Keratinocyte (primary cell): ENCODE measurements around the gene CCDC3. TPM values are rescaled to one million over a fixed set of nuclear protein-coding genes. Genes with fewer than 3 reads are reported as not detected.

Source experiments
- DNase-seq: peaks from one replicate; pipeline ENCODE4 v3.0.0-alpha.2; 2011; ENCODE audit warnings: low read depth, missing footprints, low spot score
- FAIRE-seq: peaks from 2 replicates; lab custom pipeline; 2011; peaks lifted over from hg19 to GRCh38; lab: Jason Lieb, UNC
- H2AFZ ChIP-seq: 2 replicates; pipeline ENCODE4 v1.6.0; 2012; ENCODE audit warnings: low read length, control low read depth, inconsistent platforms; ENCODE audit not compliant: control insufficient read depth
- H3K27ac ChIP-seq: 2 replicates; pipeline ENCODE4 v1.5.1; 2011; ENCODE audit warnings: low read length; ENCODE audit not compliant: control insufficient read depth, insufficient read depth
- H3K27me3 ChIP-seq: 3 replicates; pipeline ENCODE4 v1.6.0; 2011; ENCODE audit warnings: low read length; ENCODE audit not compliant: control insufficient read depth, insufficient read depth; ENCODE audit errors: extremely low read depth
- H3K36me3 ChIP-seq, 2 experiments: 2 replicates in 1 of 2; 3 replicates in 1 of 2; pipeline ENCODE4 v1.5.1; 2011; ENCODE audit warnings: low read length in 2 of 2, mild to moderate bottlenecking in 1 of 2; ENCODE audit not compliant: control insufficient read depth in 2 of 2, insufficient read depth in 2 of 2; ENCODE audit errors: extremely low read depth in 1 of 2
- H3K4me1 ChIP-seq: 3 replicates; pipeline ENCODE4 v1.5.1; 2011; ENCODE audit warnings: low read length; ENCODE audit not compliant: control insufficient read depth, insufficient read depth; ENCODE audit errors: extremely low read depth
- H3K4me2 ChIP-seq: 3 replicates; pipeline ENCODE4 v1.6.0; 2011; ENCODE audit warnings: low read depth, low read length; ENCODE audit not compliant: control insufficient read depth, insufficient read depth; ENCODE audit errors: extremely low read depth
- H3K4me3 ChIP-seq, 3 experiments: fragments of 200-600 bp in 1 of 3; sonication (generic) in 1 of 3; 2 replicates in 2 of 3; 3 replicates in 1 of 3; pipeline ENCODE4 v1.5.1; 2011 to 2016; ENCODE audit warnings: low read length in 3 of 3, mild to moderate bottlenecking in 3 of 3, control low read depth in 2 of 3, inconsistent platforms in 1 of 3, low read depth in 1 of 3, mixed read lengths in 1 of 3, mixed run types in 1 of 3, moderate library complexity in 1 of 3; ENCODE audit not compliant: control insufficient read depth in 2 of 3, insufficient read depth in 2 of 3; ENCODE audit errors: extremely low read depth in 1 of 3
- H3K79me2 ChIP-seq: 2 replicates; pipeline ENCODE4 v1.6.0; 2012; ENCODE audit warnings: low read length; ENCODE audit not compliant: control insufficient read depth, insufficient read depth
- H3K9ac ChIP-seq: 3 replicates; pipeline ENCODE4 v1.6.0; 2011; ENCODE audit warnings: low read length; ENCODE audit not compliant: control insufficient read depth, insufficient read depth; ENCODE audit errors: extremely low read depth
- H3K9me1 ChIP-seq: 3 replicates; pipeline ENCODE4 v1.6.0; 2011; ENCODE audit warnings: low read length; ENCODE audit not compliant: control insufficient read depth, insufficient read depth; ENCODE audit errors: extremely low read depth
- H3K9me3 ChIP-seq: 2 replicates; pipeline ENCODE4 v1.5.1; 2012; ENCODE audit warnings: low read depth, low read length; ENCODE audit not compliant: control insufficient read depth
- H4K20me1 ChIP-seq: 3 replicates; pipeline ENCODE4 v1.6.0; 2011; ENCODE audit warnings: low read length; ENCODE audit not compliant: control insufficient read depth, insufficient read depth; ENCODE audit errors: extremely low read depth
- CTCF ChIP-seq, 3 experiments: IDR thresholded peaks in 1 of 3; conservative IDR thresholded peaks in 1 of 3; optimal IDR thresholded peaks in 1 of 3; 2 replicates in 2 of 3; 3 replicates in 1 of 3; pipeline versions ENCODE3 to v1.5.1; 2011; ENCODE audit warnings: low read length in 3 of 3, mild to moderate bottlenecking in 3 of 3, moderate library complexity in 2 of 3, control low read depth in 1 of 3, inconsistent platforms in 1 of 3; ENCODE audit not compliant: insufficient read depth in 2 of 3; ENCODE audit errors: extremely low read depth in 1 of 3
- EZH2 ChIP-seq: IDR thresholded peaks from one replicate; pipeline ENCODE4 v1.6.1; 2012; ENCODE audit warnings: inconsistent platforms, mild to moderate bottlenecking, low read length, moderate library complexity
- dilution Hi-C: fragments of 300-500 bp; cut with MboI; formaldehyde crosslinking; loops from one replicate; pipeline ENCODE4 v1.7.0; 2020; ENCODE audit warnings: low sequenced_read_pairs; ENCODE audit not compliant: extremely low pct_ligation_motif_present
- polyA plus RNA-seq, 5 experiments: library from polyadenylated mRNA; depleted of rRNA in 3 of 5; stranded (reverse) in 3 of 5; stranded (forward) in 1 of 5; unstranded in 1 of 5; fragments of >200 nt; gene quantifications; 1 replicate in 1 of 5; 2 replicates in 3 of 5; 3 replicates in 1 of 5; pipeline versions ENCODE4 v1.2.1 to v1.2.3, GENCODE V29; 2011 to 2012; ENCODE audit warnings: missing spikeins in 2 of 5, low read depth in 1 of 5, low replicate concordance in 1 of 5

Gene CCDC3
- polyA plus RNA-seq, 1 donor (not counting 4 experiments of a cell fraction or from before 2014, with no cell fraction given), result 0.39 TPM

GRCh38 chr10:12965571-12965970 lies 35.9 kb downstream of the CCDC3 start:
- Histone ChIP-seq H3K27me3 (peaks cover 6% of the 10 kb centered on the region), H3K4me2 (no peak overlapping the region), H2AFZ (no peak overlapping the region), H3K79me2 (no peaks in the 10 kb centered on the region), H3K4me3 (no peak overlapping the region), H3K9me3 (no peaks in the 10 kb centered on the region), H3K27ac (no peak overlapping the region), H3K9ac (no peak overlapping the region), H3K4me1 (peaks cover 6% of the 10 kb centered on the region), H3K36me3 (no peaks in the 10 kb centered on the region), H3K9me1 (no peaks in the 10 kb centered on the region), H4K20me1 (no peaks in the 10 kb centered on the region)
- dilution Hi-C loops, result no loop called here
- FAIRE-seq, result no peak
- no peak for DNase-seq
- no peak for TF ChIP-seq EZH2
- no peak for TF ChIP-seq CTCF (optimal IDR thresholded peaks at IDR 0.05 in 1 of 3, IDR thresholded peaks at IDR 0.05 in 1 of 3, conservative IDR thresholded peaks at IDR 0.05 in 1 of 3; ENCODE audit: extremely low read depth in 1 of 3, insufficient read depth in 2 of 3, low read length in 3 of 3)

GRCh38 chr10:12962556-12962955 lies 39.0 kb downstream of the CCDC3 start:
- H3K9me3 ChIP-seq, result no peaks in the 10 kb centered on the region
- H4K20me1 ChIP-seq, result no peaks in the 10 kb centered on the region
- no peak overlapping the region for H2AFZ ChIP-seq
- H3K9ac ChIP-seq, result no peak overlapping the region
- no peak for TF ChIP-seq CTCF (optimal IDR thresholded peaks at IDR 0.05 in 1 of 3, IDR thresholded peaks at IDR 0.05 in 1 of 3, conservative IDR thresholded peaks at IDR 0.05 in 1 of 3; ENCODE audit: extremely low read depth in 1 of 3, insufficient read depth in 2 of 3, low read length in 3 of 3)
- no peak for TF ChIP-seq EZH2
- no peak overlapping the region for H3K27ac ChIP-seq
- no peaks in the 10 kb centered on the region for H3K9me1 ChIP-seq
- dilution Hi-C loops, result no loop called here
- no peaks in the 10 kb centered on the region for H3K36me3 ChIP-seq
- peaks cover 11% of the 10 kb centered on the region for H3K4me1 ChIP-seq
- no peak overlapping the region for H3K4me2 ChIP-seq
- no peaks in the 10 kb centered on the region for H3K79me2 ChIP-seq
- DNase-seq, result no peak
- H3K27me3 ChIP-seq, result peaks cover 6% of the 10 kb centered on the region
- no peak for FAIRE-seq
- no peak overlapping the region for H3K4me3 ChIP-seq
